Right hindlimb (tissue), 1 donor: ENCODE results near the gene MRPL41.
A peak's percentile ranks its signal among the peaks of the same experiment; 100 is the strongest.
"Not testable (repeated sequence)": the region's sequence is repeated elsewhere in the genome, so short reads cannot be mapped to it uniquely, and the experiment has no call there.

Source experiments
- DNase-seq: peaks from one replicate; pipeline ENCODE4 v3.0.0-alpha.2; 2018

Gene MRPL41

DNA sequence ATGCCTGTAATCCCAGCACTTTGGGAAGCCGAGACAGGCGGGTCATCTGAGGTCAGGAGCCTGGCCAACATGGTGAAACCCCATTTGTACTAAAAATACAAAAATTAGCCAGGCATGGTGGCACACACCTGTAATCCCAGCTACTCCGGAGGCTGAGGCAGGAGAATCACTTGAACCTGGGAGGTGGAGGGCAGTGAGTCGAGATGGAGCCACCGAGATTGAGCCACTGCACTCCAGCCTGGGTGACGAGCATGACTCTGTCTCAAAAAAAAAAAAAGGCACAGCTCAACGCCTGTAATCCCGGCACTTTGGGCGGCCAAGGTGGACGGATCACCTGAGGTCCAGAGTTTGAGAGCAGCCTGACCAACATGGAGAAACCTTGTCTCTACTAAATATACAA, 2.0 kb downstream of the MRPL41 start:
- not testable (repeated sequence) for DNase-seq

DNA sequence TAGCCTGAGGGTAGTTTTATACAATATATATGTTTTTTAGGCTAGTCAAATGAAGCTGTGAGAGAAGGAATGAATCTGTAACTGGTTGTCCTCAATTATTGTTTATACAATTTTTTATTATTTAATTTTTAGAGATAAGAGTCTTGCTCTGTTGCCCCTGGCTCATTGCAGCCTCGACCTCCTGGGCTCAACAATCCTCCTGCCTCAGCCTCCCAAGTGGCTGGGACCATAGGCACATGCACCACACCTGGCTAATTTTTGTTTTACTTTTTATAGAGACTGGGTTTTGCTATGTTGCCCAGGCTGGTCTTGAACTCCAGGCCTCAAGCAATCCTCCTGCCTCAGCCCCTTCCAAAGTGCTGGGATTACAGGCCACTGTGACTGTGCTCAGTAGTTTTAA, 2.7 kb downstream of the MRPL41 start:
- no peak for DNase-seq

DNA sequence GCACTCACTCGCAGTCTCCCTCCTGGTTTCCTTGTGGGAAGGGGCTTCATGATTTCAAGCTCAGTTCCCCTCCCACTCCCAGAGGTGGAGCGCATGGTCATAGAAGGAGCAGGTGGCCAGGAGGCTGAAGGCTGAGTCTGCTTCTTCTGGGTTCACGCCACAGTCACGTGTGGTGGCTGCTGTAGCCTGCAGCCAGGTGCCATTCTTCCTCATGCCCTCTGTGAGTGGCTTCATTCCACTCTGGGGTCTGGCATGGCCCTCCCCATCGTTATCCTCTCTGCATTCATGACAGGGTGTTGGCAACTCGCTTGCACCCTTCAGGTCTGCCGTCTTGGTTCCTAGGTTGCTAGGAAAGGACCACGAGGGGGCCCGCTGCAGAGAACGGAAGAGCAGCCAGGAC, 3.5 kb downstream of the MRPL41 start:
- no peak for DNase-seq

DNA sequence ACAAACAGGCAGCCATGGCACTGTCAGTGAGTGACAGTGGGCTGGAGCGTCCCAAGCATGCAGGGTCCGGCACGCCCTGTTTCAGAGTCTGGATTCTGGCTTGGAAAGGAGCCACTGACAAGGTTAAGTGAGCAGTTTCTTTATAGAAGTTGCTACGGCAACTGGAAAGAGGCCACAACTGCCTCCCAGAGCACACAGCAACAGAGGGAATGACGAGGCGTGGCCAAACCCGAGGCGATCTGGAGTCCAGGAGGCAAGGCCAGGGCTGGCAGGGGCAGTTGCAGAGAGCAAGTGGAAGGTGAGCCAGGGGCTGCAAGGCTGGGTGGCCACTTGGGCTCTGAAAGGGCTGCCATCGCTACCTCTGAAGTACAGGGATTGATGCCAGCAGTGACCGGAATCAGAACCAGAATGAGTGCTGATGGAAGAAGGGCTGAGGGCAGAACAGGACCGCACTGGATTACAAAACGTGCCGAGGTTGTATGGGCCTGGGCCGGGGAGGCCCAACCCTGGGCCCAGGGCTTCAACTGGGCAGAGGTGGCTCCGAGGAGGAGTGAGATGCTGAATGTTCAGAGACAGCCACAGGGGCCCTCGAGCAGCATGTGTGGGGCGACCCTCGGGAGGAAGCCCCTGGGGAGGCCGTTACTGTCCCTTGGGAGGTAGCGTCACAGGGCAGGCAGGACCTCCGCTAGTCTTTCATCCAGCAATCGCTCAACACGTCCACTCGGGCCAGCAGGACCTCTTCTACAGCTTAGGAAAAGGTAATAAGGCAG, 4.6 kb downstream of the MRPL41 start:
- no peak for DNase-seq

DNA sequence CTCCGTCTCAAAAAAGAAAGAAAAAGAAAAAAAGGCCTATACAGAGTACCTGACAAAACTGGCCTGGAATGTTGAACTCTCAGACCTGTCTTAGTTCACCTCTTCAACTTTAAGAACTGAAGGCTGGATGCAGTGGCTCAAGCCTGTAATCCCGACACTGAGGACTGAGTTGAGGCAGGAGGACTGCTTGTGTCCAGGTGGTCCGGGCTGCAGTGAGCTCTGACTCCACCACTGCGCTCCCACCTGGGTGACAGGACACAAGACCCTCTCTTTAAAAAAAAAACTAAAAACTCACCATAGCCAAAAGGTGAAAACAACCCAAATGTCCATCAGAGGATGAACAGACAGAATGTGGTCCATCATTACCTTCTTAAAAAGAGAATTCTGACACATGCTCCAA, 6.4 kb downstream of the MRPL41 start:
- DNase-seq, result no peak

DNA sequence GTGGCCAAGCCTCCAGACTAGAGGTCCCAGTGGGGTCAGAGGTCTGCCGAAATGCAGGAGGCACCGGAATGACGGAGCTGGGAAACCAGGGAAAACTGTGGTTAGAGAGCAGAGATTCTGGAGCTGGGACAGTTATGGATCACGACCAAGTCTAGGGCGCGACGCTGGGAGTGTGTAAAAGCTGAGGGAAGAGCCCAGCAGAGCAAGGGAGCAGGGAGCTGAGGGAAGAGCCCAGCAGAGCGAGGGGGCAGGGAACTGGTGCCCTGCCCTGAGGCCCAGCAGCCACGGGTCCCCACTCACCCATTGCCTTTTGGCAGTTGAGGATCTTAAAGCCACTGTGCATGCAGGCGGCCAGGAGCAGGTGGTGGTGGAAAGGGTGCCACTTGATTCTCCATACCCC, 12.5 kb downstream of the MRPL41 start:
- no peak for DNase-seq

DNA sequence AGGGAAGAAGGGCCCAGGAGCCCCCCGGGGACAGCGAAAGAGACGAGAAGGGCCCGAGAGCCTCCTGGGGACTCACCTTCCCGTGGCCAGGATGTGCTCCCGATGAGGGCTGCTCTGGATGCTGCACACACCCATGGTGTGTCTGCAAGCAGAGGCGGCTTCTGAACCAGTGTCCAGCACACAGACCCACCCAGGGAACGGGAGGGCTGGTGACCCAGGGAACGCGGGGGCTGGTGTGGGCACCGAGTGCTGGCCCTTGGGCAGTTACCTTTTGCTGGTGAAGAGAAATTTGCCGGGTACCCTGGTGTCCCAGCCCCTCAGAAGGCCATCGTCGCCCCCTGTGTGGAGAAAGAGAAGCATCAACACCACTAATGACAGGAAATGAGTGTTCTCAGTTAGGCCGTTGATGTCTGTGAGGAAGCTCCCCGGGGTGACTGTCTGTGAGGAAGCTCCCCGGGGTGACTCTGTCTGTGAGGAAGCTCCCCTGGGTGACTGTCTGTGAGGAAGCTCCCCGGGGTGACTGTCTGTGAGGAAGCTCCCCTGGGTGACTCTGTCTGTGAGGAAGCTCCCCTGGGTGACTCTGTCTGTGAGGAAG, 13.2 kb downstream of the MRPL41 start:
- no peak for DNase-seq

DNA sequence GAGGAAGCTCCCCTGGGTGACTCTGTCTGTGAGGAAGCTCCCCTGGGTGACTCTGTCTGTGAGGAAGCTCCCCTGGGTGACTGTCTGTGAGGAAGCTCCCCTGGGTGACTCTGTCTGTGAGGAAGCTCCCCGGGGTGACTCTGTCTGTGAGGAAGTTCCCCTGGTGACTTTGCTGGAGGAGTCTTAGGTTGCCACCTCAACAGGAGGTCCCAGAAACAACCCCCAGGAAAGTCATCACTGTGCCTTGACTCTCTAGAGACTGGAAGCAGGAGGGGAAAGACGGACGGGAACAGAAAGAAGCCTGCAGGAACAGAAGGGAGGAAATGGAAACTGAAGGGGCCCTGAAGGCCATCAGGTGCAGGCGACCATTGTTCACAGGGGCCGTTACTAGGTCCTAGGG, 16.8 kb downstream of the MRPL41 start:
- not testable (repeated sequence) for DNase-seq

DNA sequence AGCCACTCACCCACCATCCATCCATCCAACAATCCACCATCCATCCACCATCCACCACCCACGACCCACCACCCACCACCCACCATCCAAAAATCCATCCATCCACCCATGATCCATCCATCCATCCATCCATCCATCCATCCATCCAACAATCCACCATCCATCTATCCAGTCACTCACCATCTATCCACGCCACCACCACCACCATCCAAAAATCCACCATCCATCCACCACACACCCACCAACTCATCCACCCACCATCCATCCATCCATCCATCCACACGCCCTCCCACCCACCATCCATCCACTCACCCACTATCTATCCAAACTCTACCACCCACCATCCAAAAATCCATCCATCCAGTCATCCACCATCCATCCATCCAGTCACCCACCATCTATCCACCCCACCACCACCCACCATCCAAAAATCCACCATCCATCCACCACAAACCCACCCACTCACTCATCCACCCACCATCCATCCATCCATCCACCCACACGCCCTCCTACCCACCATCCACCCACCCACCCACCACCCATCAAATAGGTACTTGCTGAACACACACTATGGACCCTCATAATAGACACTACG, 18.0 kb downstream of the MRPL41 start:
- DNase-seq, result peak; percentile 1

DNA sequence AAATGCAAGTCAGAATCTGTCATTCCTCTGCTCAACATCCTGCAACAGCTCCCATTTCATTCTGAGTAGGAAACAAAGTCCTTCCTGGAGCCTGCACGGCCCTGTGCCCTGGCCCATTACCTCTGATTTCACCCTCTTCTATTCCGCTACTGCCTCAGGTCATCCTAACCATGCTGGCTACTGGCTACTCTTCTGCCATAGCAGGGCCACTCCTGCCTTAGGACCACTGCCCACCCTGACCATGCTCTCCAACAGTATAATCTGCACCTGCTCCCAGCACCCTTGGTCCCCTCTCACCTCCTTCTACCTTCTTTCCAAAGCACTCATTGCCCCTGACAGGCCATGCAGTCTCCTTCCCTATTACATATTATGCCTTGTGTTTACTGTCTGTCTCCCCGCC, 18.9 kb downstream of the MRPL41 start:
- DNase-seq, result no peak

DNA sequence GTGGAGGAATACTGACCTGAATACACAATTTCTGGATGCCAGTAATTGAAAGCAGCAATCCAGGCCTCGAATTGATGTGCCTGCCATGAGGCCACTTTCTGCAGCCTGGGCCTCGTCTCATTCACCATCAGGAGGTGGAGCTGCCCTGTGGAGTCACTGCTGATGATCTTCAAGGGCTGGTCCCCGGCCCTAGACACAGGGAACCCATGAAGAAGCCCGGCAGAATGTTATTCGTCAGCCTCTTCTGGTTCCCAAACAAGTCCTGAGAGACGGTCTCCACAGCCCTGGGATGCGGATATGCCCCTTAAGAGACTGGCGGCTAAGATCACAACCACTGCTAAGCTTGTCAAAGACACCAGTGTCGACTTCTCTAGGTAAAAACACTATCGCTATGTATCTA, 22.5 kb downstream of the MRPL41 start:
- DNase-seq, result no peak

DNA sequence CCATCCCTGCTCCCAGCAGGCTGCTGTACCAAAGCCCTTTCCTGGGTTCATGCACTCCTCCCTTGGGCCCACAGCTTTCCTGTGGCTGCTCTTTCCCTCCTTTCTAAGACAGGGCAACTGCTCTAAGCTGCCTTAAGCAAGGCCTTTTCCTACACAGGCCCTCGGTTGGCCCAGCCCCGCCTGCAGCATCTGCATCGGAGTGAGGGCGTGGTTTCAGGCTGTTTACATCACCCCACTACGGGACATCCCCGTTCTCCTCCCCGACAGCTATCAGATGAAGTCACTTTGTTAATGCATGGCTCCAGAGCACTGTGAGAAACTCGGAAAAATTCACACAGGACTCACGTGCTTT, 23.7 kb downstream of the MRPL41 start:
- DNase-seq, result no peak

DNA sequence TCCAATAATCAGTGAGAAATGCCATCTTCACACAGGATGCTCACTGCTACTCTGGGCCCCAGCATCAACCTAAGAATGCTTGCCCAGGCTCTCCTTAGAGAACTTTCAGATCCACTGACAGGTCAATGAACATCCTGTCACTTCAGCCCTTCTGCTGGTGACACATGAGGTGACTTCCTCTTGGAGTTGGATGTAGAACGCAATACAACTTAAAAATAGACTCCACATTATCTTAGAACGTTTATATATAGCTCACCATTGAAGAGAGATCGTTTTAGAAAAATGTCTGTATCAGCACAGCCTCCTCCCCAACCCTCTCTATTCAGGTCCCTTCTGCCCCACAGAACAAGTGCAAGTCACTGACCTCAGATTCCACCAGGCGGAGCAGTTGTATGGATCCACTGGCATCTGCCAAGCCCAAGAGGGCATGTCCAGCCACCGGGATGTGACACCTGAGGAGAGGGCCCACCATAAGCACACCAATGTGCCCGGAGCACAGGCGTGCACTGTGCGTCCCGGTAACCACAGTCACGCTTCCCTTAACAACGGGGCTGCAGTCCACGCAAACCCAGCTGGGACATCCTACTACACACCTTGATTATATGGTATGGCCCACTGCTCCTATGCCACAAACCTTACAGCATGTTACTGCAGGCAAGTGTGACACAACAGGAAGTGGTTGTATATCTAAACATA, 24.2 kb downstream of the MRPL41 start:
- no peak for DNase-seq

DNA sequence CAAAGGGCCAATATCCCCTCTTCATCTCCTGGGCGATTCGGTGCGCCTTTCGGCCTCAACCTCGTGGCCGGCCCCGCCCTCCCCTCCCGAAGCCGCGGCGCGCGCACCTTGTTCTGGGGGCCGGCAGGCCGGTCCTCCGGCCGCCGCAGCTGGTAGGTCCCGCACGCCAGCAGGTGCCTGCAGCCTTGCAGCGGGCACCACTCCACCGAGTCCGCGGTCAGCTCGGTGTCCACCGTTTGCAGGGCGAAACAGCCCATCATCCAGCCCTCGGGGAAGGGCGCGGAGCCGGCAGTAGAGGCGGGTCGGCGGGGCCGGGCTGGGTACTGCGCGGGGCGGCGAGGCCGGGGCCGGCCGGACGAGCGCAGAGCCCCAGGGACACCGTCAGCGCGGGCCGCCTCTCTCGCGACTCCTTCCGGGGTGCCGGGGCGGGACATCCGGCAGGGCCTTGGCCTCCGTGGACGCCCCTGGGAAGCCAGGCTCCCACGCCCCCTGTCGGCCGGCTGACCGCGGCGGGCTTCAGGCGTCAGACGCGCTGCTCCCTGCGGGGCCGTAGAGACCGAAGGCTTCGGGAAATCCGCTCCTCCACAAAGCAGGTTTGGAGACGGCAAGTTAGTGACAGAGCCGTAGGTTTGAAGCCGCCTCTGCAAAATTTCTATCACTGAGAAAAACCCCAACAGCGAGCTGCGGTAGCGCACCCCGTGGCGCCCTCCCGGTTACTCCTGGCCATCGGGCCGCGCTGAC, 27.0 kb downstream of the MRPL41 start, which contains the start of gene DPH7:
Gene DPH7, minus strand, starts transcription at position 408 of the 741 bp plus-strand sequence. Its CDS starts 148 bp downstream, at position 260.
- DNase-seq, result peak; percentile 95

DNA sequence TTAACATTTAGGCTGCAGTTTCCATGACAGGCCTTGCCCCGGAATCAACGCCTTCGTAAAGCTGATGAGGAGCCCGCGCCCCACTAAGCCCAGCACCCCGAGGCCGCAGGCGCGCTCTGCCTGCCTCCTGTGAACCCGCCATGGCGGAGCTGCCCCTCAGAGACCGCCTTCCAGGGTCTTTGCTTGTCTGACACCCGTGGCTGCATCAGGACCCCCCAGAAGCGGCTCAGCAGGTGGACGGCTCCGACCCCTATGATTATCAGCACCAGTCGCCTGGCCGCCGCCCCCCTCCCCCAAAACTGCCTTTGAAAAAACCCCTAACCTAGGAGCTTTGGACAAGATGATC, 27.6 kb downstream of the MRPL41 start:
- no peak for DNase-seq

DNA sequence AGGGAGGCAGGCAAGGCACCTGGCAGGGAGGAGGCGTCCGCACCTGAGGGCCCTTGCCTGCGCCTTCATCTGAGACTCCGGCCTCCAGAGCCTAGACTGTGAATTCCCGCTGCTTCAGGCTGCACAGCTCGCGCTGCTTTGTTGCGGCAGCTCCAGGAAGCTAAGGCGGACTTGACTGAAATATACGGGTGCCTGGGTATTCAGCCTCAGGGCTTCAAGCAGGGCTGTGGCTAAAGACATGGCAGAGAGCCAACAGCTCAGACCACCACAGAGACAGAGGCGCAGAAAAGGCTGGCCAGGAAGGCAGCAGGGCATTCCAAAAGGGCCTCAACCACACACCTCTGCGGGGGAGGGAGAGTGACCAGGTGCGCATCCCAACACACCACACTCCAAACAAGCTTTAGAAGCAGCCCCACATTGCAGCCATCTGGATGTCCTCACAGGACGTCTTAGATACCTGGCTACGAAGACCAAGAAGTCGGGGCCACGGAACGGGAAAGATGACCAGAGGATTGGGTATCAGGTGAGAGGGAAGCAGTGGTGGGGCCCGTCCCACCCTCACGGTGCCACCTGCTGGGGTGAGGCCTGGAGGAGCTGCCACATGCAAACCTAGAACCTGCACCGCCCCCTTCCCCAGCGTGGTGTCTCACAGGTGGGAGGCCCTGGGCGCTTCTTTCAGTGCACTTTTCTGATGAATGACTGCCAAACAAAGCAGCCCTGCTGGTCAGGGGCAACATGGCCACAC, 28.7 kb downstream of the MRPL41 start:
- DNase-seq, result no peak

DNA sequence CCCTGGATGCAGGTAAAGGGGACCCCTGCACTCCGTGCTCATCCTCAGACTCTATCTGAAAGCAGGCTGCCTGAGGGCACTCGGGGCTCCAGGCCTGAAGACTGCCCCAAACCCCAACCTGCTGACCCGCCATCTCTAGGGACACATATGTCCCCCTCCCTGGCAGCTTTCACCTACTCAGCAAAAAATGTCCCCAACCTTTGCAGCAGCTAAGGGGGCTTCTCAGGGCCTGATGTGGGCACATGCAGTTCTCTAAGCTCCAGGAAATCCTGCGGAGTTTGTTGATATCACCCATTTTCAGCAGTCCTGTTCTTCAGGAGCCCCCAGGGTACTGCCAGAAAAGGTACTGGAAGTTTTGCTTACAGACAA, 29.3 kb downstream of the MRPL41 start:
- no peak for DNase-seq

DNA sequence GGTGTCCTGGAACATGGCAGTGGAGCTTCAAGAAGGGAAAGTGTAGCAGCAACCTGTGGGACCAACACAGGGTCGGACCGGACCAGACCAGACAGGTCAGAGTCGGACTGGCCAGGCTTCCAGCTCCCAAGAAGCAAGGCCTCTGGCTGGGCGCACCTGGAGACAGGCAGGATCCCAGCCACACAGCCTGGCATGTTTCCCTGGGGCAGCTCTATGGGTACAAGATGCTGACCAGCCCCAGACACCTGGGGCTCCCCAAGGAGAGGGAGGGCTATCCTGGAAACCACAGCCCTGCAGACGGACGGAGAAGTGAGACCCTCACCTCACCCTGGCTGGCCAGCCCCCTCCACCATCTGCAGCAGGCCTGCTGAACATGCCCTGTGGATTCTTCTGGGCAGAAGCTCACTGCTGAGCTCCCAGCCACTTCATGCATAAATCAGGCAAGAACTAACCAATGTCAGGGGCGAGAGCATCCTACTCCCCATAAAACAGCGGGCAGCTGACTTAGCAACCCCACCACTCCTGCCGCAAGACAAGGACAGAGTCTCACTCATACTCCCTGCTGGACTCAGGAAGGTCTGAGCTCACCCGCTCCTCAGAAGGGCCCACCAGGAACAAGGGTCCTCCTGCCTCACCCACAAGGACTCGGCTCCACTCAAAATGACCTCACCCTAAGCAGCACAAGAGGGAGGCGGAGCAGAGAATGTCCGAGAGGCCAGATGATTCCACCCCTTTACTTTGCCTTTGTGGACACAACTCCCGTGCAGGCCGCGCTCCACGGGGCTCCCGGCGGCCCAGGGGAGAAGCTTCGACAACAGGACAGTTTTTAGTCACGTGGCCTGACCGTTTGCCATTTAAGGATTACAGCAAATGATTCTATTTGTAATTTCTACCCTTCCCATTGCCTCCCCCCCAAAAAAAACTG, 29.9 kb downstream of the MRPL41 start:
- no peak for DNase-seq

DNA sequence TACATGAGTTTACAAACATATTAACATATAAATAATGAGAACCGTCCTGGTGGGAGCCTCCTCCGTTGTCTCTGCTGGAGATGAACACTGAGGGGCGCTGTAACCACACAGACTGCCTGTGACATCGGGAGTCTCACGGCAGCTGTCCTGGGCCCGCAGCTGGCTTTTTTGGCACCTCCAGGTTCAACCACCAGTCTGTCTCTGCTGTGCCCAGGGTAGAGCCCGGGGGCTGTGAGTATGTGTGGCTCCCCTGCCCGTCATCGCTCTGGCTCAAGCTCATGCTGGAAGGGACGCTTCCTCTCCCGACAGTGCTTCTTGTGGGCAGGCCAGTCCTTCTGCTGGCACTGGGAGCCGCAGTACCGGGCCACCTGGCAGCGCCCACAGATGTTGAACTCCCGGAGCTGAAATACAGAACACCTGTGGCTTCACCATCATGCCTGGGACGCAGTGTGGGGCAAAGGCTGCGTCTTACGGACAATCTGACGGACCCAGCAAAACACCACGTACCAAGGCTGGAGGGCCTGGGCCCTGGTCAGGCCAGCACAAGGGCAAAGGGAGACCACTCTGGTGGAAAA, 30.7 kb downstream of the MRPL41 start:
- no peak for DNase-seq

DNA sequence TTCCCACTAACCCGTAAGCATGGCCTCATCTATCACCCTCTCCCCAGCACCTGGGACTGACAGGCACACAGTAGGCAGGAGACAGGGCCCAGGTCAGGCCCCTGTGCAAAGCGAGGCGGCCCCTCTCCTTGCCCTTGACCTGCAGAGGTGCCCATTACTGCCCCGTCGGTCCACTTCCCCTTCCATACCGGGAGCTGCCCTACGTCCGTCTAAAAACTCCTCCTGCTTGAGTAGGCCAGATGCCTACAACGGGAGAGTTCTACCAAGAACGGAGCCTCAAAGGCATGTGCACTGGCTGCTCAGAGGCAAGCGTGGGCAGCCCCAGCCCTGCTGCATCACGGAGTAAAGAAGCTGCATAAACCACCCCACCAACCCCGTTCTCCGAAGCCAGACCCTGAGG, 31.7 kb downstream of the MRPL41 start:
- no peak for DNase-seq

DNA sequence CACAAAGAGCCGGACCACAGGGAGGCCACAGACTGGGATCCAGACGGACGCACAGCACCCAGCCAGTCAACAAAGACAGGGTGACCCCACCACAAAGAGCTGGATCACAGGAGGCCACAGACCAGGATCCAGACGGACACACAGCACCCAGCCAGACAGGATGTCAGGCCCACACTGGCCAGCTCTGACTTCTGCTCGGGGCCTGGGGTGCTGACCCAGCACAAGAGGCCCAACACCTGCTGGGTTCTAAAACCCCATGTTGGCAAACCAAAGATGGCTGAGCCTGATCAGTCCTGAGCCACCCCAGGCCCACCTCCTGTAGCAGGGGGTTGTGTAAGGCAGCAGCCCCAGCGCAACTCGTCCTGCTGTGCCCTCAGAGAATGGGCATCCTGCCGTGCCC, 32.3 kb downstream of the MRPL41 start:
- DNase-seq, result no peak
